Neural cell (in vitro differentiated cells): ENCODE measurements around the gene RASGEF1C. TPM values are rescaled to one million over a fixed set of nuclear protein-coding genes. Genes with fewer than 3 reads are reported as not detected.

Experiments
- H2AFZ ChIP-seq: fragments of 200-600, 300-800 bp; sonication (generic), shearing (Covaris generic); 2 replicates; pipeline ENCODE4 v1.6.0; 2014; ENCODE audit warnings: low read depth, mild to moderate bottlenecking, antibody characterized with exemption, low read length, moderate library complexity
- H3F3A ChIP-seq: fragments of 200-600 bp; shearing (Covaris generic); 2 replicates; pipeline ENCODE4 v1.6.1; 2016; ENCODE audit warnings: mild to moderate bottlenecking, moderate library complexity, mixed read lengths, antibody characterized with exemption, low read length; ENCODE audit not compliant: insufficient read depth, poor library complexity, severe bottlenecking
- H3K27ac ChIP-seq: fragments of 200-600, 300-800 bp; sonication (generic), shearing (Covaris generic); 2 replicates; pipeline ENCODE4 v1.5.1; 2014; ENCODE audit warnings: mild to moderate bottlenecking, low read length, moderate library complexity
- H3K27me3 ChIP-seq: fragments of 300-800, 200-600 bp; sonication (generic), shearing (Covaris generic); 2 replicates; pipeline ENCODE4 v1.6.0; 2014; ENCODE audit warnings: mild to moderate bottlenecking, low read depth, low read length, moderate library complexity; ENCODE audit not compliant: insufficient read depth
- H3K36me3 ChIP-seq: fragments of 300-800, 200-600 bp; sonication (generic), shearing (Covaris generic); 2 replicates; pipeline ENCODE4 v1.5.1; 2014; ENCODE audit warnings: mild to moderate bottlenecking, antibody characterized with exemption, low read length, moderate library complexity; ENCODE audit not compliant: insufficient read depth
- H3K4me2 ChIP-seq: fragments of 300-800, 200-600 bp; sonication (generic), shearing (Covaris generic); 2 replicates; pipeline ENCODE4 v1.6.0; 2014; ENCODE audit warnings: mild to moderate bottlenecking, low read length
- H3K4me3 ChIP-seq: fragments of 300-800, 200-600 bp; sonication (generic), shearing (Covaris generic); 2 replicates; pipeline ENCODE4 v1.5.1; 2014; ENCODE audit warnings: mild to moderate bottlenecking, low read length, moderate library complexity
- H3K79me2 ChIP-seq: fragments of 200-600 bp; shearing (Covaris generic); replicated peaks from 2 replicates; pipeline ENCODE4 v1.6.0; 2014; ENCODE audit warnings: mild to moderate bottlenecking, low read length, moderate library complexity; ENCODE audit not compliant: insufficient read depth
- H3K9ac ChIP-seq: fragments of 300-800, 200-600 bp; sonication (generic), shearing (Covaris generic); 2 replicates; pipeline ENCODE4 v1.6.1; 2016; ENCODE audit warnings: mild to moderate bottlenecking, low read length, mixed read lengths
- H3K9me2 ChIP-seq: fragments of 200-600 bp; shearing (Covaris generic); 2 replicates; pipeline ENCODE4 v1.6.1; 2016; ENCODE audit warnings: mild to moderate bottlenecking, low read length, mixed read lengths; ENCODE audit not compliant: insufficient read depth
- H3K9me3 ChIP-seq: fragments of 200-600, 300-800 bp; sonication (generic), shearing (Covaris generic); 2 replicates; pipeline ENCODE4 v1.6.1; 2016; ENCODE audit warnings: mild to moderate bottlenecking, mixed run types, low read length, moderate library complexity, mixed read lengths
- H4K20me1 ChIP-seq: fragments of 200-600 bp; shearing (Covaris generic); 2 replicates; pipeline ENCODE4 v1.6.1; 2016; ENCODE audit warnings: mild to moderate bottlenecking, mixed run types; ENCODE audit not compliant: insufficient read depth
- CTCF ChIP-seq: fragments of 450-650 bp; IDR thresholded peaks from 2 replicates; pipeline ENCODE4 v1.5.1; 2014; ENCODE audit warnings: antibody characterized with exemption, mild to moderate bottlenecking, moderate library complexity; ENCODE audit not compliant: poor library complexity, severe bottlenecking
- EP300 ChIP-seq: fragments of 450-650 bp; conservative IDR thresholded peaks from 2 replicates; pipeline ENCODE4 v1.6.1; 2014; ENCODE audit warnings: antibody characterized with exemption, mild to moderate bottlenecking, moderate library complexity; ENCODE audit not compliant: poor library complexity, severe bottlenecking
- EZH2 ChIP-seq: fragments of 200-600, 300-800 bp; shearing (Covaris generic), sonication (generic); IDR thresholded peaks from 2 replicates; pipeline ENCODE4 v1.6.1; 2014; ENCODE audit warnings: antibody characterized with exemption, low read length, borderline replicate concordance, mild to moderate bottlenecking; ENCODE audit not compliant: insufficient read depth, poor library complexity, severe bottlenecking
- MXI1 ChIP-seq: fragments of 450-650 bp; conservative IDR thresholded peaks from 2 replicates; pipeline ENCODE4 v1.6.1; 2014; ENCODE audit warnings: antibody characterized with exemption, mild to moderate bottlenecking; ENCODE audit not compliant: poor library complexity, severe bottlenecking
- POLR2AphosphoS5 ChIP-seq: IDR thresholded peaks from 2 replicates; pipeline ENCODE4 v1.6.1; 2012
- RAD21 ChIP-seq: fragments of 450-650 bp; conservative IDR thresholded peaks from 2 replicates; pipeline ENCODE4 v1.6.1; 2014; ENCODE audit warnings: antibody characterized with exemption, mild to moderate bottlenecking, moderate library complexity
- REST ChIP-seq: IDR thresholded peaks from 2 replicates; pipeline ENCODE4 v1.6.1; 2012; ENCODE audit warnings: borderline replicate concordance
- SMC3 ChIP-seq: fragments of 450-650 bp; conservative IDR thresholded peaks from 2 replicates; pipeline ENCODE4 v1.6.1; 2014; ENCODE audit warnings: antibody characterized with exemption, mild to moderate bottlenecking, moderate library complexity; ENCODE audit not compliant: poor library complexity
- TAF1 ChIP-seq: IDR thresholded peaks from 2 replicates; pipeline ENCODE4 v1.6.1; 2012; ENCODE audit warnings: low read depth
- polyA plus RNA-seq: library from polyadenylated mRNA; depleted of rRNA; stranded (reverse); fragments of >200 nt; gene quantifications from 2 replicates; pipeline ENCODE4 v1.2.3, GENCODE V29; 2014

RASGEF1C gene
- polyA plus RNA-seq, 1 donor from 2014 or later, result 5.3 TPM

GRCh38 chr5:180153991-180154390 is 55.0 kb downstream of the RASGEF1C start:
- TF ChIP-seq EP300 (no peak), MXI1 (no peak), CTCF (no peak), POLR2AphosphoS5 (no peak), RAD21 (no peak), REST (no peak), EZH2 (no peak)
- no peaks in the 10 kb centered on the region for H3K9me3 ChIP-seq
- H2AFZ ChIP-seq, result no peak overlapping the region
- H3K27ac ChIP-seq, result no peak overlapping the region
- no peaks in the 10 kb centered on the region for H3K9me2 ChIP-seq
- no peaks in the 10 kb centered on the region for H3K27me3 ChIP-seq
- H3K4me2 ChIP-seq, result no peak overlapping the region
- no peaks in the 10 kb centered on the region for H3K79me2 ChIP-seq
- H3K9ac ChIP-seq, result no peak overlapping the region
- H3F3A ChIP-seq, result no peaks in the 10 kb centered on the region
- H3K36me3 ChIP-seq, result no peaks in the 10 kb centered on the region
- H3K4me3 ChIP-seq, result no peak overlapping the region
- H4K20me1 ChIP-seq, result no peaks in the 10 kb centered on the region

GRCh38 chr5:180153099-180153498 is 55.9 kb downstream of the RASGEF1C start:
- Histone ChIP-seq H3K9me2 (no peaks in the 10 kb centered on the region), H3K4me2 (no peak overlapping the region), H3K9me3 (no peaks in the 10 kb centered on the region), H3K27ac (no peak overlapping the region), H3K9ac (no peak overlapping the region), H3F3A (no peaks in the 10 kb centered on the region), H3K36me3 (no peaks in the 10 kb centered on the region), H2AFZ (no peak overlapping the region), H3K79me2 (no peaks in the 10 kb centered on the region), H3K27me3 (no peaks in the 10 kb centered on the region), H3K4me3 (no peak overlapping the region), H4K20me1 (no peaks in the 10 kb centered on the region)
- TF ChIP-seq REST (no peak), RAD21 (no peak), EZH2 (no peak), CTCF (no peak), TAF1 (no peak), POLR2AphosphoS5 (no peak), EP300 (no peak), SMC3 (no peak), MXI1 (no peak)
